HUES48 (cell line): Measurements from ENCODE around the gene FOXQ1.

Experiments used
- H3K27ac ChIP-seq: one replicate; pipeline ENCODE4 v1.7.0; 2013; ENCODE audit warnings: low read depth, low read length, inconsistent platforms
- H3K27me3 ChIP-seq: 2 replicates; pipeline ENCODE4 v1.6.1; 2013; ENCODE audit warnings: mild to moderate bottlenecking, low read length; ENCODE audit not compliant: control insufficient read depth, insufficient read depth
- H3K36me3 ChIP-seq: 2 replicates; pipeline ENCODE4 v1.6.1; 2013; ENCODE audit warnings: low read length; ENCODE audit not compliant: control insufficient read depth, insufficient read depth
- H3K4me1 ChIP-seq: 2 replicates; pipeline ENCODE4 v1.6.1; 2013; ENCODE audit warnings: mild to moderate bottlenecking, low read length; ENCODE audit not compliant: control insufficient read depth, insufficient read depth
- H3K4me3 ChIP-seq: 2 replicates; pipeline ENCODE4 v1.5.1; 2013; ENCODE audit warnings: mild to moderate bottlenecking, low read depth, low read length
- H3K9ac ChIP-seq: 2 replicates; pipeline ENCODE4 v1.6.1; 2013; ENCODE audit warnings: mild to moderate bottlenecking, low read depth, low read length, moderate library complexity
- H3K9me3 ChIP-seq: 2 replicates; pipeline ENCODE4 v1.6.1; 2013; ENCODE audit warnings: low read length; ENCODE audit not compliant: control insufficient read depth, insufficient read depth

FOXQ1 gene

GRCh38 chr6:1278061-1278720, 33.7 kb upstream of the FOXQ1 start:
- H3K4me3 ChIP-seq = no peak overlapping the region
- H3K9ac ChIP-seq = no peak overlapping the region
- H3K27me3 ChIP-seq = no peaks in the 10 kb centered on the region
- H3K36me3 ChIP-seq = no peaks in the 10 kb centered on the region
- no peak overlapping the region for H3K27ac ChIP-seq
- H3K9me3 ChIP-seq = peaks cover 2% of the 10 kb centered on the region
- H3K4me1 ChIP-seq = no peaks in the 10 kb centered on the region

GRCh38 chr6:1279065-1279464, 32.8 kb upstream of the FOXQ1 start:
- H3K27ac ChIP-seq = no peak overlapping the region
- H3K9ac ChIP-seq = no peak overlapping the region

GRCh38 chr6:1280666-1281300, 31.1 kb upstream of the FOXQ1 start:
- H3K4me1 ChIP-seq = no peaks in the 10 kb centered on the region

More at GRCh38 chr6:1279065-1279464, 32.8 kb upstream of the FOXQ1 start:
- no peaks in the 10 kb centered on the region for H3K36me3 ChIP-seq
- no peak overlapping the region for H3K4me3 ChIP-seq
- no peaks in the 10 kb centered on the region; the same call in 1 of the 2 replicates for H3K9me3 ChIP-seq
- no peaks in the 10 kb centered on the region for H3K4me1 ChIP-seq
- H3K27me3 ChIP-seq = no peaks in the 10 kb centered on the region

GRCh38 chr6:1281746-1282145, 30.2 kb upstream of the FOXQ1 start:
- Histone ChIP-seq H3K4me3 (no peak overlapping the region), H3K27me3 (no peaks in the 10 kb centered on the region), H3K36me3 (no peaks in the 10 kb centered on the region), H3K27ac (no peak overlapping the region), H3K9ac (no peak overlapping the region), H3K4me1 (no peaks in the 10 kb centered on the region), H3K9me3 (no peaks in the 10 kb centered on the region)

More at GRCh38 chr6:1280666-1281300, 31.1 kb upstream of the FOXQ1 start:
- Histone ChIP-seq H3K9ac (no peak overlapping the region), H3K9me3 (no peaks in the 10 kb centered on the region), H3K36me3 (no peaks in the 10 kb centered on the region), H3K27ac (no peak overlapping the region), H3K27me3 (no peaks in the 10 kb centered on the region), H3K4me3 (no peak overlapping the region)

- no peaks in the 10 kb centered on the region for H3K27me3 ChIP-seq
- no peak overlapping the region for H3K4me3 ChIP-seq
- no peak overlapping the region for H3K27ac ChIP-seq
- H3K9ac ChIP-seq = no peak overlapping the region
- no peaks in the 10 kb centered on the region for H3K36me3 ChIP-seq
- H3K9me3 ChIP-seq = no peaks in the 10 kb centered on the region
- H3K4me1 ChIP-seq = no peaks in the 10 kb centered on the region
These were observed 28.4 kb upstream of the FOXQ1 start for GRCh38 chr6:1283501-1283900.

- no peak overlapping the region for H3K9ac ChIP-seq
- H3K4me1 ChIP-seq = no peaks in the 10 kb centered on the region
- H3K27ac ChIP-seq = no peak overlapping the region
- no peaks in the 10 kb centered on the region for H3K9me3 ChIP-seq
- no peaks in the 10 kb centered on the region for H3K36me3 ChIP-seq
- H3K4me3 ChIP-seq = no peak overlapping the region
- no peaks in the 10 kb centered on the region for H3K27me3 ChIP-seq
These were observed 26.3 kb upstream of the FOXQ1 start for GRCh38 chr6:1285556-1285955.

GRCh38 chr6:1285956-1286355, 25.9 kb upstream of the FOXQ1 start:
- Histone ChIP-seq H3K4me1 (no peaks in the 10 kb centered on the region), H3K27me3 (no peaks in the 10 kb centered on the region), H3K27ac (no peak overlapping the region), H3K9me3 (no peaks in the 10 kb centered on the region), H3K9ac (no peak overlapping the region), H3K4me3 (no peak overlapping the region), H3K36me3 (no peaks in the 10 kb centered on the region)

GRCh38 chr6:1287103-1287591, 24.8 kb upstream of the FOXQ1 start:
- Histone ChIP-seq H3K4me1 (no peaks in the 10 kb centered on the region), H3K9ac (no peak overlapping the region), H3K27me3 (no peaks in the 10 kb centered on the region), H3K4me3 (no peak overlapping the region), H3K27ac (no peak overlapping the region), H3K36me3 (no peaks in the 10 kb centered on the region), H3K9me3 (no peaks in the 10 kb centered on the region)

GRCh38 chr6:1290086-1290485, 21.8 kb upstream of the FOXQ1 start:
- H3K27me3 ChIP-seq = no peaks in the 10 kb centered on the region
- no peaks in the 10 kb centered on the region for H3K4me1 ChIP-seq
- H3K9me3 ChIP-seq = no peaks in the 10 kb centered on the region
- H3K4me3 ChIP-seq = no peak overlapping the region
- H3K27ac ChIP-seq = no peak overlapping the region
- no peak overlapping the region for H3K9ac ChIP-seq
- no peaks in the 10 kb centered on the region for H3K36me3 ChIP-seq

GRCh38 chr6:1290805-1291204, 21.1 kb upstream of the FOXQ1 start:
- Histone ChIP-seq H3K9me3 (no peaks in the 10 kb centered on the region), H3K27ac (no peak overlapping the region), H3K4me1 (no peaks in the 10 kb centered on the region), H3K4me3 (no peak overlapping the region), H3K9ac (no peak overlapping the region), H3K27me3 (no peaks in the 10 kb centered on the region), H3K36me3 (no peaks in the 10 kb centered on the region)

GRCh38 chr6:1291381-1291780, 20.5 kb upstream of the FOXQ1 start:
- Histone ChIP-seq H3K36me3 (no peaks in the 10 kb centered on the region), H3K9me3 (no peaks in the 10 kb centered on the region), H3K27me3 (no peaks in the 10 kb centered on the region), H3K4me3 (no peak overlapping the region), H3K4me1 (no peaks in the 10 kb centered on the region), H3K9ac (no peak overlapping the region), H3K27ac (no peak overlapping the region)
